Measurements from ENCODE around the gene CLDND1. TPM values are rescaled to one million over a fixed set of nuclear protein-coding genes. Genes with fewer than 3 reads are reported as not detected.

The CLDND1 gene
- total and polyA plus RNA-seq, 4 donors = 21.8 to 55.5 (median 37.1) TPM

DNA sequence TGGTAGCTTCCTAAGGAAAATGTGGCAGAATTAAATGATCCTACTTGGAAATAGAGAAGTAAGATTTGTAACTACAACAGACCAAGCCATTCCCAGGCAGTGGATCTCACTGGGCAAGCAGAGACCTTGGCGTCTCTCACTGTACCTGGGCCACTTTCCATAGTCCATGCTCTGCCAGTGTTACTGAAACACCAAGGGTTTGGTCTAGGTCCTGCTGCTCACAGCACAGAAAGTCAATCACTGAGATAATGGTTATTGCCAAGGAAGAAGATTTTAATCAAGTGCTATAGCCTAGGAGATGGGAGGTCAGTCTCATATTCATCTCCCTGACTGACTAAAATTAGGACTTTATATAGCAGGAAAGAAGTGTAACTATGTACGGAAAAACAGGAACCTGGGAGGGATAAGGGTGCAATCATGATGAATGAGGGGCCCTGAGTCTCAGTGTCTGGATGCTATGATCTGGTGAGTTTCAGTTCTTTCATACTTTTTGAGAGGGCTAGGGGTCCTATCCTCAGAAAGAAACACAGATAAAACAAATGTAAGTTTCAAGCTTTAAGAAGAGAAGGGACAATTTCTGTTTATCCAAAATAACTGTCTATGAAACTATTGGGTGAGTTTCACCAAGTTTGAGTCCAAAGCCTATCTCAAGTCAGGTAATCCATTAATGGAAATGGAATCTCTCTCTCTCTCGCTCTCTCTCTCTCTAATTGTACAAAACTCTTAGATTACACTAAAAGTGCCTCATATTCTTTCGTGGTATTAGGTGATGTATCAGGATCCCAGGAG, 29.7 kb upstream of the CLDND1 start:
- no peaks in the 10 kb centered on the region for H3K27me3 ChIP-seq (ENCODE audit: control insufficient read depth in 4 of 4, insufficient read depth in 4 of 4, low read length in 3 of 4)
- H3K9me3 ChIP-seq (ENCODE audit: control insufficient read depth in 4 of 4, low read length in 3 of 4) = no peaks in the 10 kb centered on the region
- TF ChIP-seq TAF1 (conservative IDR thresholded peaks at IDR 0.05) (no peak), JUND (IDR thresholded peaks at IDR 0.05) (no peak), HNF4A (conservative IDR thresholded peaks at IDR 0.05) (no peak), EGR1 (IDR thresholded peaks at IDR 0.05; ENCODE audit: low read depth in 2 of 2) (no peak), GABPA (IDR thresholded peaks at IDR 0.05 in 1 of 2, conservative IDR thresholded peaks at IDR 0.05 in 1 of 2) (no peak), SP1 (IDR thresholded peaks at IDR 0.05) (no peak), FOXA1 (IDR thresholded peaks at IDR 0.05) (no peak)
- TF ChIP-seq, protein P1, sequence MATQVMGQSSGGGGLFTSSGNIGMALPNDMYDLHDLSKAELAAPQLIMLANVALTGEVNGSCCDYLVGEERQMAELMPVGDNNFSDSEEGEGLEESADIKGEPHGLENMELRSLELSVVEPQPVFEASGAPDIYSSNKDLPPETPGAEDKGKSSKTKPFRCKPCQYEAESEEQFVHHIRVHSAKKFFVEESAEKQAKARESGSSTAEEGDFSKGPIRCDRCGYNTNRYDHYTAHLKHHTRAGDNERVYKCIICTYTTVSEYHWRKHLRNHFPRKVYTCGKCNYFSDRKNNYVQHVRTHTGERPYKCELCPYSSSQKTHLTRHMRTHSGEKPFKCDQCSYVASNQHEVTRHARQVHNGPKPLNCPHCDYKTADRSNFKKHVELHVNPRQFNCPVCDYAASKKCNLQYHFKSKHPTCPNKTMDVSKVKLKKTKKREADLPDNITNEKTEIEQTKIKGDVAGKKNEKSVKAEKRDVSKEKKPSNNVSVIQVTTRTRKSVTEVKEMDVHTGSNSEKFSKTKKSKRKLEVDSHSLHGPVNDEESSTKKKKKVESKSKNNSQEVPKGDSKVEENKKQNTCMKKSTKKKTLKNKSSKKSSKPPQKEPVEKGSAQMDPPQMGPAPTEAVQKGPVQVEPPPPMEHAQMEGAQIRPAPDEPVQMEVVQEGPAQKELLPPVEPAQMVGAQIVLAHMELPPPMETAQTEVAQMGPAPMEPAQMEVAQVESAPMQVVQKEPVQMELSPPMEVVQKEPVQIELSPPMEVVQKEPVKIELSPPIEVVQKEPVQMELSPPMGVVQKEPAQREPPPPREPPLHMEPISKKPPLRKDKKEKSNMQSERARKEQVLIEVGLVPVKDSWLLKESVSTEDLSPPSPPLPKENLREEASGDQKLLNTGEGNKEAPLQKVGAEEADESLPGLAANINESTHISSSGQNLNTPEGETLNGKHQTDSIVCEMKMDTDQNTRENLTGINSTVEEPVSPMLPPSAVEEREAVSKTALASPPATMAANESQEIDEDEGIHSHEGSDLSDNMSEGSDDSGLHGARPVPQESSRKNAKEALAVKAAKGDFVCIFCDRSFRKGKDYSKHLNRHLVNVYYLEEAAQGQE (IDR thresholded peaks at IDR 0.05) = no peak
- TF ChIP-seq, protein P2, sequence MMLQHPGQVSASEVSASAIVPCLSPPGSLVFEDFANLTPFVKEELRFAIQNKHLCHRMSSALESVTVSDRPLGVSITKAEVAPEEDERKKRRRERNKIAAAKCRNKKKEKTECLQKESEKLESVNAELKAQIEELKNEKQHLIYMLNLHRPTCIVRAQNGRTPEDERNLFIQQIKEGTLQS (IDR thresholded peaks at IDR 0.05) = no peak
- DNase-seq (ENCODE audit: low spot score) = no peak
- no peak overlapping the region for H3K4me3 ChIP-seq (ENCODE audit: low read depth in 1 of 3, low read length in 3 of 3)
- H3K9ac ChIP-seq (ENCODE audit: low read depth in 1 of 2, low read length in 2 of 2) = no peak overlapping the region
- 78% methylated on average over 4 of the region's 4 CpGs for WGBS
- no peaks in the 10 kb centered on the region for H3K4me1 ChIP-seq (ENCODE audit: control insufficient read depth in 4 of 4, insufficient read depth in 4 of 4, low read length in 3 of 4)
- H3K36me3 ChIP-seq (ENCODE audit: control insufficient read depth in 4 of 4, insufficient read depth in 3 of 4, low read depth in 1 of 4, low read length in 3 of 4) = no peaks in the 10 kb centered on the region
- H3K27ac ChIP-seq (ENCODE audit: low read depth in 1 of 2, low read length in 2 of 2) = no peak overlapping the region

DNA sequence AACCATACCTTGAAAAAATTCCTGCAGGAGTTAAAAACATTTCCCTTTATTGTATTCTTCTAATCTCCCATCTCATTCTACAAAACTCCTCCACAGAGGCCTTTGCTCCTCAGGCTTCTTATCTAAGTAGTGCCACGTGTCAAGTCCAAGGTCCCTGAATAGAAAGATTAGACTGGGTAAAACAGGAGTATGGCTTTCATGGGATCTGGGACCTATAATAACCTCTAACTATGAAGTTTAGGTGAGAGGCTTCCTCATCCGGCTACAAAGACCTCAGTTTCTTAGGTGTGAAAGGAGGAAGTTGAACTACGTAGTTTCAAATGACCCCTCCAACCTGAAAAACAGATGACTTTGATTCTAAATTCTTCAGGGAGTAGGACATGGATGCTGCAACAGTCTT, 29.1 kb upstream of the CLDND1 start:
- WGBS = 63% methylated on average over 3 of the region's 3 CpGs
- no peaks in the 10 kb centered on the region for H3K9me3 ChIP-seq (ENCODE audit: control insufficient read depth in 4 of 4, low read length in 3 of 4)
- TF ChIP-seq, protein P2 (IDR thresholded peaks at IDR 0.05) = no peak
- TF ChIP-seq SP1 (IDR thresholded peaks at IDR 0.05) (no peak), NR2F2 (IDR thresholded peaks at IDR 0.05) (no peak), EGR1 (IDR thresholded peaks at IDR 0.05; ENCODE audit: low read depth in 2 of 2) (no peak), HNF4G (IDR thresholded peaks at IDR 0.05) (no peak), TAF1 (conservative IDR thresholded peaks at IDR 0.05) (no peak)
- TF ChIP-seq, protein P1 (IDR thresholded peaks at IDR 0.05) = no peak
- TF ChIP-seq, protein P3, sequence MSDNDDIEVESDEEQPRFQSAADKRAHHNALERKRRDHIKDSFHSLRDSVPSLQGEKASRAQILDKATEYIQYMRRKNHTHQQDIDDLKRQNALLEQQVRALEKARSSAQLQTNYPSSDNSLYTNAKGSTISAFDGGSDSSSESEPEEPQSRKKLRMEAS (IDR thresholded peaks at IDR 0.05) = no peak
- H3K9ac ChIP-seq (ENCODE audit: low read depth in 1 of 2, low read length in 2 of 2) = no peak overlapping the region
- no peak overlapping the region for H3K4me3 ChIP-seq (ENCODE audit: low read depth in 1 of 3, low read length in 3 of 3)
- no peaks in the 10 kb centered on the region for H3K27me3 ChIP-seq (ENCODE audit: control insufficient read depth in 4 of 4, insufficient read depth in 4 of 4, low read length in 3 of 4)
- DNase-seq (ENCODE audit: low spot score) = no peak
- H3K27ac ChIP-seq (ENCODE audit: low read depth in 1 of 2, low read length in 2 of 2) = no peak overlapping the region
- no peaks in the 10 kb centered on the region for H3K4me1 ChIP-seq (ENCODE audit: control insufficient read depth in 4 of 4, insufficient read depth in 4 of 4, low read length in 3 of 4)
- H3K36me3 ChIP-seq (ENCODE audit: control insufficient read depth in 4 of 4, insufficient read depth in 3 of 4, low read depth in 1 of 4, low read length in 3 of 4) = no peaks in the 10 kb centered on the region

Measured in liver (tissue), 9 donors.